Fibroblast of pulmonary artery (primary cell): ENCODE data around the gene KCNQ4.
A peak's percentile ranks its signal among the peaks of the same experiment; 100 is the strongest.

Experiments
- DNase-seq: peaks from one replicate; pipeline ENCODE4 v3.0.0-alpha.2; 2010; ENCODE audit warnings: low read depth
- H3K4me3 ChIP-seq: replicated peaks from 2 replicates; pipeline ENCODE4 v1.5.1; 2011; ENCODE audit warnings: low read depth, mild to moderate bottlenecking, control low read depth, low read length, moderate library complexity
- CTCF ChIP-seq: IDR thresholded peaks from 2 replicates; pipeline ENCODE4 v1.5.1; 2011; ENCODE audit warnings: mild to moderate bottlenecking, control low read depth, low read length, inconsistent platforms; ENCODE audit errors: missing control alignments

Gene KCNQ4

GRCh38 chr1:40861224-40862003 is 77.8 kb downstream of the KCNQ4 start:
- DNase-seq = no peak
- H3K4me3 ChIP-seq = peak overlapping the region; percentile 56
- TF ChIP-seq CTCF = no peak

GRCh38 chr1:40862008-40862863 is 78.6 kb downstream of the KCNQ4 start, which contains the start of gene CITED4:
Gene CITED4, minus strand, starts transcription at chr1:40862363. Its CDS starts 236 bp downstream, at chr1:40862127.
- TF ChIP-seq CTCF = peak; percentile 13
- peak within 1 kb of the TSS; percentile 56 for H3K4me3 ChIP-seq
- peak; percentile 92 for DNase-seq

- H3K4me3 ChIP-seq = no peak overlapping the region
- no peak for TF ChIP-seq CTCF
- DNase-seq = peak; percentile 83
These were observed 84.6 kb downstream of the KCNQ4 start for GRCh38 chr1:40868051-40868723.

- no peak for TF ChIP-seq CTCF
- no peak overlapping the region for H3K4me3 ChIP-seq
- no peak for DNase-seq
These were observed 86.6 kb downstream of the KCNQ4 start for GRCh38 chr1:40870135-40870728.

- TF ChIP-seq CTCF = no peak
- no peak for DNase-seq
- no peak overlapping the region for H3K4me3 ChIP-seq
These were observed 88.7 kb downstream of the KCNQ4 start for GRCh38 chr1:40872276-40872675.

GRCh38 chr1:40873863-40874472 is 90.4 kb downstream of the KCNQ4 start:
- no peak for TF ChIP-seq CTCF
- H3K4me3 ChIP-seq = no peak overlapping the region
- no peak for DNase-seq
